K562 (cell line): ENCODE measurements around the gene PFKFB2. TPM values are rescaled to one million over a fixed set of nuclear protein-coding genes. Genes with fewer than 3 reads are reported as not detected.
A peak's percentile ranks its signal among the peaks of the same experiment; 100 is the strongest.

Source experiments
- ATF7 ChIP-seq: fragments of 450-650 bp; IDR thresholded peaks from 2 replicates; pipeline ENCODE4 v1.7.1; 2014; ENCODE audit warnings: mild to moderate bottlenecking, moderate library complexity
- CC2D1A ChIP-seq: fragments of 450-650 bp; IDR thresholded peaks from 2 replicates; pipeline ENCODE4 v1.6.1; 2017; ENCODE audit warnings: mild to moderate bottlenecking
- FOSL1 ChIP-seq: fragments of 200-800 bp; sonication (Bioruptor generic); conservative IDR thresholded peaks from 2 replicates; pipeline ENCODE4 v1.6.1; 2016; ENCODE audit warnings: missing genetic modification characterization, missing compliant biosample characterization
- HNRNPUL1 ChIP-seq: fragments of 200-400 bp; formaldehyde crosslinking; IDR thresholded peaks from 2 replicates; pipeline ENCODE4 v1.6.1; 2017; ENCODE audit warnings: low read length
- MYC ChIP-seq, 2 experiments: fragments of 250-450 bp in 1 of 2; sonication (Bioruptor Pico) in 1 of 2; IDR thresholded peaks; 2 replicates each; pipeline versions ENCODE4 v1.5.1 to v1.6.1; 2012 to 2021; ENCODE audit warnings: low read depth in 2 of 2, borderline replicate concordance in 1 of 2, improper control_type of control experiment in 1 of 2, low read length in 1 of 2, mild to moderate bottlenecking in 1 of 2, moderate library complexity in 1 of 2
- PML ChIP-seq: IDR thresholded peaks from 2 replicates; pipeline ENCODE4 v1.6.1; 2012; ENCODE audit warnings: low read length, inconsistent platforms
- POLR2G ChIP-seq: fragments of 200-400 bp; formaldehyde crosslinking; IDR thresholded peaks from 2 replicates; pipeline ENCODE4 v1.6.1; 2017; ENCODE audit warnings: low read depth, mild to moderate bottlenecking, antibody characterized with exemption, low read length, moderate library complexity
- RUNX1 ChIP-seq: sonication (generic); IDR thresholded peaks from 2 replicates; pipeline ENCODE4 v1.6.1; 2016; ENCODE audit warnings: antibody characterized with exemption, low read depth
- U2AF1 ChIP-seq: fragments of 200-400 bp; formaldehyde crosslinking; optimal IDR thresholded peaks from 2 replicates; pipeline ENCODE3; 2017; ENCODE audit warnings: mild to moderate bottlenecking, low read depth, low read length, moderate library complexity
- ZNF354B ChIP-seq: fragments of 250-450 bp; sonication (Bioruptor Pico); IDR thresholded peaks from 2 replicates; pipeline ENCODE4 v1.4.0; 2020
- polyA plus RNA-seq, 8 experiments: library from polyadenylated mRNA; depleted of rRNA in 4 of 8; stranded (reverse) in 5 of 8; unstranded in 3 of 8; fragments of >200 nt; fragmentation: Nextera tagmentation in 2 of 8; fragmentation: Illumina TruSeq in 1 of 8; extraction: Ambion mirVana in 2 of 8; extraction: Trizol in 1 of 8; gene quantifications; 2 replicates each; pipeline versions ENCODE4 v1.2.1 to v1.2.3, GENCODE V29; 2011 to 2014; ENCODE audit warnings: inconsistent platforms in 1 of 8, missing spikeins in 1 of 8
- total RNA-seq, 7 experiments: library from RNA; depleted of rRNA in 6 of 7; stranded (reverse); fragments of >200 nt in 6 of 7; fragmentation: Illumina TruSeq in 2 of 7; extraction: Trizol in 2 of 7; gene quantifications; 2 replicates each; pipeline versions ENCODE4 v1.2.1 to v1.2.3, GENCODE V29; 2011 to 2021; ENCODE audit warnings: low replicate concordance in 1 of 7
- TF ChIP-seq, protein P1 (sequence below): fragments of 200-600 bp; sonication (generic); IDR thresholded peaks from one replicate; pipeline ENCODE4 v1.6.1; 2012; ENCODE audit warnings: mild to moderate bottlenecking, low read depth, low read length, inconsistent platforms
- TF ChIP-seq, protein P2 (sequence below): fragments of 450-650 bp; IDR thresholded peaks from 2 replicates; pipeline ENCODE4 v1.6.1; 2016; ENCODE audit warnings: mild to moderate bottlenecking
- TF ChIP-seq, protein P3 (sequence below): fragments of 450-650 bp; formaldehyde crosslinking; IDR thresholded peaks from 2 replicates; pipeline ENCODE4 v1.4.0; 2020; ENCODE audit warnings: mild to moderate bottlenecking, moderate library complexity

PFKFB2 gene
- total and polyA plus RNA-seq, 9 of the 15 experiments (the other 6 are each of a cell fraction or from before 2014, with no cell fraction given): 6.9 to 26.0 (median 16.4) TPM

DNA sequence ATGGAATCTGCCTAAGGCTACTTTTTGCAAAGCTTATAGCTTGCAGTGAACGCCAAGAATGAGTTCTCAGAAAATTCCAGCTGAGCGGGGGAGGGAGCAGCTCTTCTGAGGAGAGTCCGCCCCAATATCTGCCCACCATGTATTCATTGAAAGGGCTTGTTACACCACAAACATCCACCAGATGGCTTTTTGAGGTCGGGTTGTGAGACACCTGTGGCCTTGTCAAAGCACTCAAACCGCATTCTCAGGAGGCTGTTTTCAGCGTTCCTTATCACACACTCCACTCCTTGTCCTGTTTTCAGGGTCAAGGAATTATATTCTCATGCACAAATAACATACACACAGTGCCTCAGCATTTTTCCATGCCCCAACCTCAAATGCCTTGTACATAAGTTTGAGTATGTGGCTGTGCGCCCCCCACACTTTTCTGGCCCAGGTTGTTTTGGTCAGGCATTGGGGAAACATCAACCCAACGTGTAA, 31.7 kb downstream of the PFKFB2 start (continued):
- TF ChIP-seq, protein P1, sequence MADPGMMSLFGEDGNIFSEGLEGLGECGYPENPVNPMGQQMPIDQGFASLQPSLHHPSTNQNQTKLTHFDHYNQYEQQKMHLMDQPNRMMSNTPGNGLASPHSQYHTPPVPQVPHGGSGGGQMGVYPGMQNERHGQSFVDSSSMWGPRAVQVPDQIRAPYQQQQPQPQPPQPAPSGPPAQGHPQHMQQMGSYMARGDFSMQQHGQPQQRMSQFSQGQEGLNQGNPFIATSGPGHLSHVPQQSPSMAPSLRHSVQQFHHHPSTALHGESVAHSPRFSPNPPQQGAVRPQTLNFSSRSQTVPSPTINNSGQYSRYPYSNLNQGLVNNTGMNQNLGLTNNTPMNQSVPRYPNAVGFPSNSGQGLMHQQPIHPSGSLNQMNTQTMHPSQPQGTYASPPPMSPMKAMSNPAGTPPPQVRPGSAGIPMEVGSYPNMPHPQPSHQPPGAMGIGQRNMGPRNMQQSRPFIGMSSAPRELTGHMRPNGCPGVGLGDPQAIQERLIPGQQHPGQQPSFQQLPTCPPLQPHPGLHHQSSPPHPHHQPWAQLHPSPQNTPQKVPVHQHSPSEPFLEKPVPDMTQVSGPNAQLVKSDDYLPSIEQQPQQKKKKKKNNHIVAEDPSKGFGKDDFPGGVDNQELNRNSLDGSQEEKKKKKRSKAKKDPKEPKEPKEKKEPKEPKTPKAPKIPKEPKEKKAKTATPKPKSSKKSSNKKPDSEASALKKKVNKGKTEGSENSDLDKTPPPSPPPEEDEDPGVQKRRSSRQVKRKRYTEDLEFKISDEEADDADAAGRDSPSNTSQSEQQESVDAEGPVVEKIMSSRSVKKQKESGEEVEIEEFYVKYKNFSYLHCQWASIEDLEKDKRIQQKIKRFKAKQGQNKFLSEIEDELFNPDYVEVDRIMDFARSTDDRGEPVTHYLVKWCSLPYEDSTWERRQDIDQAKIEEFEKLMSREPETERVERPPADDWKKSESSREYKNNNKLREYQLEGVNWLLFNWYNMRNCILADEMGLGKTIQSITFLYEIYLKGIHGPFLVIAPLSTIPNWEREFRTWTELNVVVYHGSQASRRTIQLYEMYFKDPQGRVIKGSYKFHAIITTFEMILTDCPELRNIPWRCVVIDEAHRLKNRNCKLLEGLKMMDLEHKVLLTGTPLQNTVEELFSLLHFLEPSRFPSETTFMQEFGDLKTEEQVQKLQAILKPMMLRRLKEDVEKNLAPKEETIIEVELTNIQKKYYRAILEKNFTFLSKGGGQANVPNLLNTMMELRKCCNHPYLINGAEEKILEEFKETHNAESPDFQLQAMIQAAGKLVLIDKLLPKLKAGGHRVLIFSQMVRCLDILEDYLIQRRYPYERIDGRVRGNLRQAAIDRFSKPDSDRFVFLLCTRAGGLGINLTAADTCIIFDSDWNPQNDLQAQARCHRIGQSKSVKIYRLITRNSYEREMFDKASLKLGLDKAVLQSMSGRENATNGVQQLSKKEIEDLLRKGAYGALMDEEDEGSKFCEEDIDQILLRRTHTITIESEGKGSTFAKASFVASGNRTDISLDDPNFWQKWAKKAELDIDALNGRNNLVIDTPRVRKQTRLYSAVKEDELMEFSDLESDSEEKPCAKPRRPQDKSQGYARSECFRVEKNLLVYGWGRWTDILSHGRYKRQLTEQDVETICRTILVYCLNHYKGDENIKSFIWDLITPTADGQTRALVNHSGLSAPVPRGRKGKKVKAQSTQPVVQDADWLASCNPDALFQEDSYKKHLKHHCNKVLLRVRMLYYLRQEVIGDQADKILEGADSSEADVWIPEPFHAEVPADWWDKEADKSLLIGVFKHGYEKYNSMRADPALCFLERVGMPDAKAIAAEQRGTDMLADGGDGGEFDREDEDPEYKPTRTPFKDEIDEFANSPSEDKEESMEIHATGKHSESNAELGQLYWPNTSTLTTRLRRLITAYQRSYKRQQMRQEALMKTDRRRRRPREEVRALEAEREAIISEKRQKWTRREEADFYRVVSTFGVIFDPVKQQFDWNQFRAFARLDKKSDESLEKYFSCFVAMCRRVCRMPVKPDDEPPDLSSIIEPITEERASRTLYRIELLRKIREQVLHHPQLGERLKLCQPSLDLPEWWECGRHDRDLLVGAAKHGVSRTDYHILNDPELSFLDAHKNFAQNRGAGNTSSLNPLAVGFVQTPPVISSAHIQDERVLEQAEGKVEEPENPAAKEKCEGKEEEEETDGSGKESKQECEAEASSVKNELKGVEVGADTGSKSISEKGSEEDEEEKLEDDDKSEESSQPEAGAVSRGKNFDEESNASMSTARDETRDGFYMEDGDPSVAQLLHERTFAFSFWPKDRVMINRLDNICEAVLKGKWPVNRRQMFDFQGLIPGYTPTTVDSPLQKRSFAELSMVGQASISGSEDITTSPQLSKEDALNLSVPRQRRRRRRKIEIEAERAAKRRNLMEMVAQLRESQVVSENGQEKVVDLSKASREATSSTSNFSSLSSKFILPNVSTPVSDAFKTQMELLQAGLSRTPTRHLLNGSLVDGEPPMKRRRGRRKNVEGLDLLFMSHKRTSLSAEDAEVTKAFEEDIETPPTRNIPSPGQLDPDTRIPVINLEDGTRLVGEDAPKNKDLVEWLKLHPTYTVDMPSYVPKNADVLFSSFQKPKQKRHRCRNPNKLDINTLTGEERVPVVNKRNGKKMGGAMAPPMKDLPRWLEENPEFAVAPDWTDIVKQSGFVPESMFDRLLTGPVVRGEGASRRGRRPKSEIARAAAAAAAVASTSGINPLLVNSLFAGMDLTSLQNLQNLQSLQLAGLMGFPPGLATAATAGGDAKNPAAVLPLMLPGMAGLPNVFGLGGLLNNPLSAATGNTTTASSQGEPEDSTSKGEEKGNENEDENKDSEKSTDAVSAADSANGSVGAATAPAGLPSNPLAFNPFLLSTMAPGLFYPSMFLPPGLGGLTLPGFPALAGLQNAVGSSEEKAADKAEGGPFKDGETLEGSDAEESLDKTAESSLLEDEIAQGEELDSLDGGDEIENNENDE: no peak
- TF ChIP-seq CC2D1A (peak; percentile 81; the same call in 1 of the 2 replicates), PML (peak; percentile 69; the same call in 1 of the 2 replicates), RUNX1 (0 out of 2 replicates have a peak, but pooled peaks have one; percentile 46), U2AF1 (no peak), ATF7 (peak; percentile 65; the same call in 1 of the 2 replicates), MYC (IDR thresholded peaks at IDR 0.05; ENCODE audit: low read depth, low read length) (peak; percentile 54), MYC (CRISPR knock-in tag; IDR thresholded peaks at IDR 0.05; ENCODE audit: borderline replicate concordance, low read depth) (no peak), POLR2G (no peak), HNRNPUL1 (no peak), ZNF354B (CRISPR knock-in tag) (no peak), FOSL1 (tag) (peak; percentile 64)
- TF ChIP-seq, protein P2, sequence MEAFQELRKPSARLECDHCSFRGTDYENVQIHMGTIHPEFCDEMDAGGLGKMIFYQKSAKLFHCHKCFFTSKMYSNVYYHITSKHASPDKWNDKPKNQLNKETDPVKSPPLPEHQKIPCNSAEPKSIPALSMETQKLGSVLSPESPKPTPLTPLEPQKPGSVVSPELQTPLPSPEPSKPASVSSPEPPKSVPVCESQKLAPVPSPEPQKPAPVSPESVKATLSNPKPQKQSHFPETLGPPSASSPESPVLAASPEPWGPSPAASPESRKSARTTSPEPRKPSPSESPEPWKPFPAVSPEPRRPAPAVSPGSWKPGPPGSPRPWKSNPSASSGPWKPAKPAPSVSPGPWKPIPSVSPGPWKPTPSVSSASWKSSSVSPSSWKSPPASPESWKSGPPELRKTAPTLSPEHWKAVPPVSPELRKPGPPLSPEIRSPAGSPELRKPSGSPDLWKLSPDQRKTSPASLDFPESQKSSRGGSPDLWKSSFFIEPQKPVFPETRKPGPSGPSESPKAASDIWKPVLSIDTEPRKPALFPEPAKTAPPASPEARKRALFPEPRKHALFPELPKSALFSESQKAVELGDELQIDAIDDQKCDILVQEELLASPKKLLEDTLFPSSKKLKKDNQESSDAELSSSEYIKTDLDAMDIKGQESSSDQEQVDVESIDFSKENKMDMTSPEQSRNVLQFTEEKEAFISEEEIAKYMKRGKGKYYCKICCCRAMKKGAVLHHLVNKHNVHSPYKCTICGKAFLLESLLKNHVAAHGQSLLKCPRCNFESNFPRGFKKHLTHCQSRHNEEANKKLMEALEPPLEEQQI: peak; percentile 81
- TF ChIP-seq, protein P3, sequence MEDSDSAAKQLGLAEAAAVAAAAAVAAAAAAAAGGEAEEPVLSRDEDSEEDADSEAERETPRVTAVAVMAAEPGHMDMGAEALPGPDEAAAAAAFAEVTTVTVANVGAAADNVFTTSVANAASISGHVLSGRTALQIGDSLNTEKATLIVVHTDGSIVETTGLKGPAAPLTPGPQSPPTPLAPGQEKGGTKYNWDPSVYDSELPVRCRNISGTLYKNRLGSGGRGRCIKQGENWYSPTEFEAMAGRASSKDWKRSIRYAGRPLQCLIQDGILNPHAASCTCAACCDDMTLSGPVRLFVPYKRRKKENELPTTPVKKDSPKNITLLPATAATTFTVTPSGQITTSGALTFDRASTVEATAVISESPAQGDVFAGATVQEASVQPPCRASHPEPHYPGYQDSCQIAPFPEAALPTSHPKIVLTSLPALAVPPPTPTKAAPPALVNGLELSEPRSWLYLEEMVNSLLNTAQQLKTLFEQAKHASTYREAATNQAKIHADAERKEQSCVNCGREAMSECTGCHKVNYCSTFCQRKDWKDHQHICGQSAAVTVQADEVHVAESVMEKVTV (CRISPR knock-in tag): peak; percentile 99
